Neural progenitor cell (in vitro differentiated cells): ENCODE measurements around the gene JPH3. TPM values are rescaled to one million over a fixed set of nuclear protein-coding genes. Genes with fewer than 3 reads are reported as not detected.
"Not testable (repeated sequence)": the region's sequence is repeated elsewhere in the genome, so short reads cannot be mapped to it uniquely, and the experiment has no call there.

Source experiments
- DNase-seq: peaks from one replicate; pipeline ENCODE4 v3.0.0-alpha.2; 2016; ENCODE audit warnings: low spot score
- H2AFZ ChIP-seq: fragments of 200-600 bp; sonication (generic); replicated peaks from 2 replicates; pipeline ENCODE4 v1.6.1; 2016; ENCODE audit warnings: antibody characterized with exemption
- H3F3A ChIP-seq: fragments of 200-600 bp; sonication (generic); 2 replicates; pipeline ENCODE4 v1.6.1; 2016; ENCODE audit warnings: antibody characterized with exemption, low read depth
- H3K27ac ChIP-seq: fragments of 200-600 bp; sonication (generic); 2 replicates; pipeline ENCODE4 v1.5.1; 2016; ENCODE audit warnings: mild to moderate bottlenecking
- H3K27me3 ChIP-seq: fragments of 200-600 bp; sonication (generic); 2 replicates; pipeline ENCODE4 v1.6.1; 2016; ENCODE audit warnings: mild to moderate bottlenecking, moderate library complexity
- H3K36me3 ChIP-seq: fragments of 200-600 bp; sonication (generic); 2 replicates; pipeline ENCODE4 v1.5.1; 2016
- H3K4me1 ChIP-seq: fragments of 200-600 bp; sonication (generic); 2 replicates; pipeline ENCODE4 v1.6.1; 2016; ENCODE audit warnings: mixed run types
- H3K4me2 ChIP-seq: fragments of 200-600 bp; sonication (generic); 2 replicates; pipeline ENCODE4 v1.6.1; 2016
- H3K4me3 ChIP-seq: fragments of 200-600 bp; sonication (generic); 2 replicates; pipeline ENCODE4 v1.5.1; 2016
- H3K79me2 ChIP-seq: fragments of 200-600 bp; sonication (generic); 2 replicates; pipeline ENCODE4 v1.6.1; 2016; ENCODE audit warnings: low read depth
- H3K9ac ChIP-seq: fragments of 200-600 bp; sonication (generic); 2 replicates; pipeline ENCODE4 v1.6.1; 2016
- H3K9me3 ChIP-seq: fragments of 200-600 bp; sonication (generic); 2 replicates; pipeline ENCODE4 v1.5.1; 2016; ENCODE audit warnings: low read depth
- H4K20me1 ChIP-seq: fragments of 200-600 bp; sonication (generic); 2 replicates; pipeline ENCODE4 v1.6.1; 2016; ENCODE audit warnings: low read depth
- H3K27ac Mint-ChIP-seq: 3 replicates; pipeline ENCODE4 v1.8.0; 2021; ENCODE audit warnings: mixed read lengths
- H3K27me3 Mint-ChIP-seq: 2 replicates; pipeline ENCODE4 v1.8.0; 2022; ENCODE audit warnings: low read depth, mild to moderate bottlenecking, inconsistent platforms, moderate library complexity, mixed read lengths; ENCODE audit not compliant: insufficient read depth
- H3K36me3 Mint-ChIP-seq: 3 replicates; pipeline ENCODE4 v1.8.0; 2021; ENCODE audit warnings: mixed read lengths
- H3K4me1 Mint-ChIP-seq: 3 replicates; pipeline ENCODE4 v1.8.0; 2021; ENCODE audit warnings: mixed read lengths
- H3K4me3 Mint-ChIP-seq: 3 replicates; pipeline ENCODE4 v1.8.0; 2021; ENCODE audit warnings: mild to moderate bottlenecking, moderate library complexity, mixed read lengths
- H3K9me3 Mint-ChIP-seq: 3 replicates; pipeline ENCODE4 v1.8.0; 2020; ENCODE audit warnings: mixed read lengths
- EZH2 ChIP-seq: fragments of 200-600 bp; sonication (generic); IDR thresholded peaks from 2 replicates; pipeline ENCODE4 v1.6.1; 2017; ENCODE audit warnings: antibody characterized with exemption, mild to moderate bottlenecking, moderate library complexity
- EZH2phosphoT487 ChIP-seq: fragments of 200-600 bp; sonication (generic); IDR thresholded peaks from 2 replicates; pipeline ENCODE4 v1.6.1; 2017; ENCODE audit warnings: antibody characterized with exemption
- total RNA-seq: library from RNA; depleted of rRNA; stranded (reverse); fragments of >200 nt; gene quantifications from 2 replicates; pipeline ENCODE4 v1.2.3, GENCODE V29; 2015; ENCODE audit warnings: low replicate concordance
- TF ChIP-seq, protein P1 (sequence below): fragments of 200-600 bp; sonication (generic); IDR thresholded peaks from 2 replicates; pipeline ENCODE4 v1.5.1; 2017; ENCODE audit warnings: antibody characterized with exemption, mild to moderate bottlenecking

JPH3 gene
- total RNA-seq, 1 donor from 2014 or later = 7.1 TPM

GRCh38 chr16:87715231-87715630 lies 112.9 kb downstream of the JPH3 start:
- H3K9me3 Mint-ChIP-seq = peaks cover 2% of the 10 kb centered on the region
- no peak overlapping the region for H3K9ac ChIP-seq
- no peak for DNase-seq
- H3F3A ChIP-seq = no peaks in the 10 kb centered on the region
- H4K20me1 ChIP-seq = no peaks in the 10 kb centered on the region
- H3K27ac ChIP-seq = no peak overlapping the region
- H3K27me3 Mint-ChIP-seq = peaks cover 2% of the 10 kb centered on the region
- H3K4me1 Mint-ChIP-seq = peaks cover 3% of the 10 kb centered on the region
- H3K36me3 Mint-ChIP-seq = peaks cover 20% of the 10 kb centered on the region
- no peak overlapping the region for H3K4me3 Mint-ChIP-seq
- no peaks in the 10 kb centered on the region for H3K36me3 ChIP-seq
- H3K27me3 ChIP-seq = no peaks in the 10 kb centered on the region
- H3K79me2 ChIP-seq = no peaks in the 10 kb centered on the region
- H3K4me2 ChIP-seq = no peak overlapping the region
- no peaks in the 10 kb centered on the region for H3K9me3 ChIP-seq
- H3K27ac Mint-ChIP-seq = peak overlapping the region; percentile 61
- no peak overlapping the region for H3K4me3 ChIP-seq
- TF ChIP-seq EZH2phosphoT487 (no peak), EZH2 (no peak)
- TF ChIP-seq, protein P1, sequence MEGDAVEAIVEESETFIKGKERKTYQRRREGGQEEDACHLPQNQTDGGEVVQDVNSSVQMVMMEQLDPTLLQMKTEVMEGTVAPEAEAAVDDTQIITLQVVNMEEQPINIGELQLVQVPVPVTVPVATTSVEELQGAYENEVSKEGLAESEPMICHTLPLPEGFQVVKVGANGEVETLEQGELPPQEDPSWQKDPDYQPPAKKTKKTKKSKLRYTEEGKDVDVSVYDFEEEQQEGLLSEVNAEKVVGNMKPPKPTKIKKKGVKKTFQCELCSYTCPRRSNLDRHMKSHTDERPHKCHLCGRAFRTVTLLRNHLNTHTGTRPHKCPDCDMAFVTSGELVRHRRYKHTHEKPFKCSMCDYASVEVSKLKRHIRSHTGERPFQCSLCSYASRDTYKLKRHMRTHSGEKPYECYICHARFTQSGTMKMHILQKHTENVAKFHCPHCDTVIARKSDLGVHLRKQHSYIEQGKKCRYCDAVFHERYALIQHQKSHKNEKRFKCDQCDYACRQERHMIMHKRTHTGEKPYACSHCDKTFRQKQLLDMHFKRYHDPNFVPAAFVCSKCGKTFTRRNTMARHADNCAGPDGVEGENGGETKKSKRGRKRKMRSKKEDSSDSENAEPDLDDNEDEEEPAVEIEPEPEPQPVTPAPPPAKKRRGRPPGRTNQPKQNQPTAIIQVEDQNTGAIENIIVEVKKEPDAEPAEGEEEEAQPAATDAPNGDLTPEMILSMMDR = no peak
- no peak overlapping the region for H2AFZ ChIP-seq
- no peaks in the 10 kb centered on the region for H3K4me1 ChIP-seq

DNA sequence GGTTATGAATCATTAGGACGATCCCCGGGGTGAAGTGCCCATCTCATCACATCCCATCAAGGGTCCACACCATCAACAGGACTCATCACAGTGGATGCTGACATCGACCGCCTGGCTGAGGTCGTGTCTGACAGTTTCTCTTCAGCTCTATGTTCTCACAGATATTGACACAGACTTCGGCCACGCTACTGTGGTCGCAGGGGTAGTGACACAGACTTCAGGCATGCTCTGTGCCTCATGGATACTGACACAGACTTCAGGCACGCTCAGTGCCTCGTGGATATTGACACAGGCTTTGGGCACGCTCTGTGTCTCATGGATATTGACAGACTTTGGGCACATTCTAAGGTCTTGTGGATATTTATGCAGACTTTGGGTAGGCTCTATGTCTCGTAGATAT lies 113.3 kb downstream of the JPH3 start:
- Mint-ChIP-seq H3K4me1 (peaks cover 4% of the 10 kb centered on the region), H3K27me3 (peaks cover 2% of the 10 kb centered on the region), H3K36me3 (peaks cover 21% of the 10 kb centered on the region), H3K4me3 (no peak overlapping the region), H3K9me3 (peaks cover 2% of the 10 kb centered on the region), H3K27ac (peak overlapping the region; percentile 61)
- H3K79me2 ChIP-seq = no peaks in the 10 kb centered on the region
- H3F3A ChIP-seq = no peaks in the 10 kb centered on the region
- no peaks in the 10 kb centered on the region for H4K20me1 ChIP-seq
- H3K4me2 ChIP-seq = no peak overlapping the region
- no peaks in the 10 kb centered on the region for H3K9me3 ChIP-seq
- H2AFZ ChIP-seq = no peak overlapping the region
- no peak overlapping the region for H3K27ac ChIP-seq
- no peaks in the 10 kb centered on the region for H3K27me3 ChIP-seq
- no peak overlapping the region for H3K4me3 ChIP-seq
- no peak for DNase-seq
- no peaks in the 10 kb centered on the region for H3K36me3 ChIP-seq
- H3K4me1 ChIP-seq = no peaks in the 10 kb centered on the region
- TF ChIP-seq, protein P1 = no peak
- TF ChIP-seq EZH2phosphoT487 (no peak), EZH2 (no peak)
- no peak overlapping the region for H3K9ac ChIP-seq

- H3K4me2 ChIP-seq, H3K9me3 ChIP-seq, H3K27ac Mint-ChIP-seq, DNase-seq, H2AFZ ChIP-seq, H3K79me2 ChIP-seq, H3F3A ChIP-seq, H3K4me3 ChIP-seq, H3K9ac ChIP-seq, H3K36me3 ChIP-seq, H3K9me3 Mint-ChIP-seq, H3K4me1 ChIP-seq, H3K4me3 Mint-ChIP-seq, H4K20me1 ChIP-seq, H3K27me3 Mint-ChIP-seq, H3K27me3 ChIP-seq, H3K27ac ChIP-seq: not testable (repeated sequence)
- Mint-ChIP-seq H3K4me1 (peaks cover 30% of the 10 kb centered on the region), H3K36me3 (peaks cover 41% of the 10 kb centered on the region)
Measured at GRCh38 chr16:87718831-87719230, 116.5 kb downstream of the JPH3 start.

DNA sequence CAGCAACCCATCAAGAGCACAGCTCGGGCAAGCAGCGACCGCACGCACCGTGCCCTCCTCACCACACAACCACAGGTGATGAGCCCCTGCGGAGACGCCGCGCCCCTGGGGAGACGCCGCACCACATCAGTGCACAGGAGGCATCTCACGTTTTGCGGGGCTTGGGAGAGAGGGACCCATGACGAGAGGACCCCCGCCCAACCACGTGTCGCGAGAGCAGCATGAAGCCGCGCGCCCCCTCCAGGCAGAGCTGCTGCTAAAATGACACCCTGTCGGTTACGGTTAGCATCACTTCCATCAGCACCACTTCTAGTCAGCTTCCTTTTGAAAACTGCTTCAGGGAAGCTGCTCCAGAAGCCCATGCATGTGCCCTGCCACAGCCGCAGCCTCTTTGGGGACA lies 118.1 kb downstream of the JPH3 start:
- H2AFZ ChIP-seq = no peak overlapping the region
- H3K9me3 ChIP-seq = no peaks in the 10 kb centered on the region
- DNase-seq = no peak
- H3K9ac ChIP-seq = no peak overlapping the region
- H3K36me3 ChIP-seq = no peaks in the 10 kb centered on the region
- Mint-ChIP-seq H3K9me3 (peaks cover 4% of the 10 kb centered on the region), H3K4me1 (peaks cover 34% of the 10 kb centered on the region), H3K27me3 (peaks cover 4% of the 10 kb centered on the region), H3K4me3 (no peak overlapping the region), H3K36me3 (peaks cover 41% of the 10 kb centered on the region), H3K27ac (no peak overlapping the region)
- TF ChIP-seq EZH2 = no peak
- no peak overlapping the region for H3K27ac ChIP-seq
- H3K4me1 ChIP-seq = no peaks in the 10 kb centered on the region
- H3K79me2 ChIP-seq = no peaks in the 10 kb centered on the region
- H3K4me3 ChIP-seq = no peak overlapping the region
- H3F3A ChIP-seq = no peaks in the 10 kb centered on the region
- no peaks in the 10 kb centered on the region for H4K20me1 ChIP-seq
- no peaks in the 10 kb centered on the region for H3K27me3 ChIP-seq
- no peak overlapping the region for H3K4me2 ChIP-seq
